Nucleus accumbens (tissue), 56 donors: ENCODE data around the gene ELP5.
A peak's percentile ranks its signal among the peaks of the same experiment; 100 is the strongest.

Experiments
- DNase-seq, 56 donors: peaks; one replicate each; lab custom pipeline; 2025; lab: John Stamatoyannopoulos, UW

Gene ELP5

GRCh38 chr17:7252176-7253043, at the start of gene ELP5:
TSS of gene ELP5 (plus strand) at chr17:7252215. CDS start at chr17:7252551, 336 bp downstream.
- peak in 54 of 56 donors; percentile 51 to 96 (median 87) for DNase-seq

- DNase-seq, result no peak
These were observed 48.6 kb upstream of the ELP5 start for GRCh38 chr17:7203391-7203790.

- DNase-seq, result peak in 1 of 56 donors; percentile 20
These were observed 47.7 kb upstream of the ELP5 start for GRCh38 chr17:7204336-7204735.

GRCh38 chr17:7204828-7205461, 47.1 kb upstream of the ELP5 start:
- DNase-seq, result peak in 53 of 56 donors; percentile 36 to 91 (median 78)

- no peak for DNase-seq
These were observed 46.5 kb upstream of the ELP5 start for GRCh38 chr17:7205561-7205960.

GRCh38 chr17:7207120-7208001, 44.7 kb upstream of the ELP5 start:
- no peak for DNase-seq

- DNase-seq, result no peak
These were observed 43.9 kb upstream of the ELP5 start for GRCh38 chr17:7208027-7208571.

- DNase-seq, result no peak
These were observed 43.1 kb upstream of the ELP5 start for GRCh38 chr17:7208754-7209460.

GRCh38 chr17:7211491-7212273, 40.3 kb upstream of the ELP5 start:
- DNase-seq, result no peak

- peak in 45 of 56 donors; percentile 50 to 92 (median 80) for DNase-seq
These were observed 38.1 kb upstream of the ELP5 start for GRCh38 chr17:7213895-7214299.

- peak; percentile 56 to 98 (median 93) for DNase-seq
These were observed 37.5 kb upstream of the ELP5 start for GRCh38 chr17:7214300-7215135.

- peak in 1 of 56 donors; percentile 54 for DNase-seq
These were observed 36.8 kb upstream of the ELP5 start for GRCh38 chr17:7215136-7215638.

- peak in 5 of 56 donors; percentile 14 to 43 (median 30) for DNase-seq
These were observed 36.3 kb upstream of the ELP5 start for GRCh38 chr17:7215652-7216180.

- DNase-seq, result peak in 3 of 56 donors; percentile 14 to 38 (median 14)
These were observed 35.5 kb upstream of the ELP5 start for GRCh38 chr17:7216242-7217112.

GRCh38 chr17:7217113-7217987, 34.7 kb upstream of the ELP5 start:
- peak in 34 of 56 donors; percentile 20 to 78 (median 44) for DNase-seq
